ENCODE results near the gene SCT. TPM values are rescaled to one million over a fixed set of nuclear protein-coding genes. Genes with fewer than 3 reads are reported as not detected.

SCT gene
- total and polyA plus RNA-seq, 2 donors (not counting 3 experiments of a cell fraction or from before 2014, with no cell fraction given), result not detected

- DNase-seq (ENCODE audit: low read depth, low spot score), result no peak
- Histone ChIP-seq H3K27ac (ENCODE audit: insufficient read depth, low read depth, low read length) (no peak overlapping the region), H3K9me3 (replicated peaks; ENCODE audit: control insufficient read depth, insufficient read depth, low read length) (no peaks in the 10 kb centered on the region), H4K20me1 (replicated peaks; ENCODE audit: control insufficient read depth, extremely low read depth, insufficient read depth, low read length) (no peaks in the 10 kb centered on the region), H3K4me2 (ENCODE audit: insufficient read depth, low read length) (no peak overlapping the region), H3K4me3 (replicated peaks in 1 of 3; ENCODE audit: insufficient read depth in 1 of 3, low read depth in 1 of 3, low read length in 3 of 3) (no peak overlapping the region), H3K4me1 (ENCODE audit: control insufficient read depth, extremely low read depth, insufficient read depth, low read length) (no peaks in the 10 kb centered on the region), H2AFZ (ENCODE audit: low read depth, low read length) (no peak overlapping the region), H3K27me3 (ENCODE audit: control insufficient read depth in 2 of 2, insufficient read depth in 2 of 2, low read length in 2 of 2) (peaks cover 4 to 11% of the 10 kb centered on the region in 2 experiments), H3K9me1 (replicated peaks; ENCODE audit: control insufficient read depth, extremely low read depth, insufficient read depth, low read length) (no peaks in the 10 kb centered on the region), H3K36me3 (ENCODE audit: control insufficient read depth in 2 of 2, extremely low read depth in 1 of 2, insufficient read depth in 2 of 2, low read length in 2 of 2) (no peaks in the 10 kb centered on the region), H3K79me2 (ENCODE audit: control insufficient read depth, insufficient read depth, low read length) (no peaks in the 10 kb centered on the region), H3K9ac (replicated peaks; ENCODE audit: extremely low read depth, insufficient read depth, low read length) (no peak overlapping the region)
- FAIRE-seq, result no peak
- no TSS peak for BruUV-seq (replicated peaks)
- TF ChIP-seq, protein P1, sequence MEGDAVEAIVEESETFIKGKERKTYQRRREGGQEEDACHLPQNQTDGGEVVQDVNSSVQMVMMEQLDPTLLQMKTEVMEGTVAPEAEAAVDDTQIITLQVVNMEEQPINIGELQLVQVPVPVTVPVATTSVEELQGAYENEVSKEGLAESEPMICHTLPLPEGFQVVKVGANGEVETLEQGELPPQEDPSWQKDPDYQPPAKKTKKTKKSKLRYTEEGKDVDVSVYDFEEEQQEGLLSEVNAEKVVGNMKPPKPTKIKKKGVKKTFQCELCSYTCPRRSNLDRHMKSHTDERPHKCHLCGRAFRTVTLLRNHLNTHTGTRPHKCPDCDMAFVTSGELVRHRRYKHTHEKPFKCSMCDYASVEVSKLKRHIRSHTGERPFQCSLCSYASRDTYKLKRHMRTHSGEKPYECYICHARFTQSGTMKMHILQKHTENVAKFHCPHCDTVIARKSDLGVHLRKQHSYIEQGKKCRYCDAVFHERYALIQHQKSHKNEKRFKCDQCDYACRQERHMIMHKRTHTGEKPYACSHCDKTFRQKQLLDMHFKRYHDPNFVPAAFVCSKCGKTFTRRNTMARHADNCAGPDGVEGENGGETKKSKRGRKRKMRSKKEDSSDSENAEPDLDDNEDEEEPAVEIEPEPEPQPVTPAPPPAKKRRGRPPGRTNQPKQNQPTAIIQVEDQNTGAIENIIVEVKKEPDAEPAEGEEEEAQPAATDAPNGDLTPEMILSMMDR (IDR thresholded peaks at IDR 0.05; ENCODE audit: extremely low read depth in 1 of 2, insufficient read depth in 1 of 2, low read depth in 1 of 2, low read length in 2 of 2), result no peak
- no peak for TF ChIP-seq POLR2A (IDR thresholded peaks at IDR 0.05; ENCODE audit: low read depth, low read length)
- TF ChIP-seq EZH2 (IDR thresholded peaks at IDR 0.05; ENCODE audit: borderline replicate concordance, low read depth, low read length, severe bottlenecking), result no peak
- no peak for TF ChIP-seq GATA2 (IDR thresholded peaks at IDR 0.05; ENCODE audit: insufficient read depth, insufficient read length, low read depth, low read length)
- no peak for TF ChIP-seq POLR2AphosphoS5 (IDR thresholded peaks at IDR 0.05; ENCODE audit: insufficient read depth, low read depth, low read length)
- no peak for TF ChIP-seq FOS (IDR thresholded peaks at IDR 0.05; ENCODE audit: borderline replicate concordance, insufficient read depth, low read length)
- TF ChIP-seq MYC (IDR thresholded peaks at IDR 0.05; ENCODE audit: low read depth, low read length), result no peak
- TF ChIP-seq, protein P2, sequence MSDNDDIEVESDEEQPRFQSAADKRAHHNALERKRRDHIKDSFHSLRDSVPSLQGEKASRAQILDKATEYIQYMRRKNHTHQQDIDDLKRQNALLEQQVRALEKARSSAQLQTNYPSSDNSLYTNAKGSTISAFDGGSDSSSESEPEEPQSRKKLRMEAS (IDR thresholded peaks at IDR 0.05; ENCODE audit: insufficient read depth, insufficient read length), result no peak
- no peak for TF ChIP-seq JUN (IDR thresholded peaks at IDR 0.05; ENCODE audit: borderline replicate concordance, insufficient read depth, insufficient read length, low read depth)
- intact Hi-C loops (cut with micrococcal nuclease), result no loop called here
- dilution Hi-C loops (cut with MboI; ENCODE audit: extremely low pct_ligation_motif_present, low sequenced_read_pairs), result no loop called here
- ChIA-PET POLR2A (no interaction called here), CTCF (no interaction called here)
These were observed 3.9 kb upstream of the SCT start for GRCh38 chr11:630871-631270.

Measured in endothelial cell of umbilical vein (primary cell).